ENCODE data around the gene BTBD1.
"Not testable (repeated sequence)": the region's sequence is repeated elsewhere in the genome, so short reads cannot be mapped to it uniquely, and the experiment has no call there.

BTBD1 gene

GRCh38 chr15:83012636-83013035 lies 54.4 kb downstream of the BTBD1 start:
- peaks cover 2% of the 10 kb centered on the region; the same call in 1 of the 2 replicates for H3K4me1 ChIP-seq
- peaks cover 21% of the 10 kb centered on the region for H3K36me3 ChIP-seq
- H3K9me3 ChIP-seq, result no peaks in the 10 kb centered on the region
- no peak for TF ChIP-seq CTCF (IDR thresholded peaks at IDR 0.05; ENCODE audit: low read depth, low read length)
- H3K4me3 ChIP-seq (ENCODE audit: low read depth, low read length), result peak overlapping the region; percentile 72
- no peaks in the 10 kb centered on the region for H3K27me3 ChIP-seq
- no peak for DNase-seq

- Histone ChIP-seq H3K36me3 (peaks cover 19% of the 10 kb centered on the region), H3K4me3 (ENCODE audit: low read depth, low read length) (peak overlapping the region; percentile 72), H3K4me1 (peaks cover 2% of the 10 kb centered on the region; the same call in 1 of the 2 replicates), H3K27me3 (no peaks in the 10 kb centered on the region), H3K9me3 (no peaks in the 10 kb centered on the region)
- DNase-seq, result peak; percentile 16
- no peak for TF ChIP-seq CTCF (IDR thresholded peaks at IDR 0.05; ENCODE audit: low read depth, low read length)
Observed at GRCh38 chr15:83012076-83012426, 55.0 kb downstream of the BTBD1 start.

- TF ChIP-seq CTCF (IDR thresholded peaks at IDR 0.05; ENCODE audit: low read depth, low read length), result peak; percentile 60
- Histone ChIP-seq H3K4me3 (ENCODE audit: low read depth, low read length) (peak within 1 kb of the TSS; percentile 72), H3K9me3 (no peaks in the 10 kb centered on the region), H3K27me3 (no peaks in the 10 kb centered on the region), H3K36me3 (peaks cover 16% of the 10 kb centered on the region), H3K4me1 (peaks cover 2% of the 10 kb centered on the region; the same call in 1 of the 2 replicates)
- peak; percentile 93 for DNase-seq
Observed at GRCh38 chr15:83011271-83012075, 55.6 kb downstream of the BTBD1 start, which contains the start of gene C15orf40. C15orf40 (minus strand) TSS chr15:83011639; CDS start chr15:83011607, 32 bp downstream.

- Histone ChIP-seq H3K36me3 (peaks cover 14% of the 10 kb centered on the region), H3K27me3 (no peaks in the 10 kb centered on the region), H3K4me3 (ENCODE audit: low read depth, low read length) (peak overlapping the region; percentile 72), H3K9me3 (no peaks in the 10 kb centered on the region), H3K4me1 (peaks cover 2% of the 10 kb centered on the region; the same call in 1 of the 2 replicates)
- peak; percentile 96 for TF ChIP-seq CTCF (IDR thresholded peaks at IDR 0.05; ENCODE audit: low read depth, low read length)
- DNase-seq, result peak; percentile 82
Observed at GRCh38 chr15:83010709-83011270, 56.3 kb downstream of the BTBD1 start.

GRCh38 chr15:83000672-83001031 lies 66.4 kb downstream of the BTBD1 start:
- H3K27me3 ChIP-seq, H3K4me1 ChIP-seq, H3K9me3 ChIP-seq, DNase-seq, H3K36me3 ChIP-seq: not testable (repeated sequence)
- H3K4me3 ChIP-seq (ENCODE audit: low read depth, low read length), result peak overlapping the region; percentile 56

GRCh38 chr15:82999905-83000671 lies 67.0 kb downstream of the BTBD1 start:
- peak overlapping the region; percentile 56 for H3K4me3 ChIP-seq (ENCODE audit: low read depth, low read length)
- no peaks in the 10 kb centered on the region for H3K9me3 ChIP-seq
- peak; percentile 28 for DNase-seq
- no peaks in the 10 kb centered on the region; the same call in 1 of the 2 replicates for H3K27me3 ChIP-seq
- peaks cover 4% of the 10 kb centered on the region for H3K36me3 ChIP-seq
- TF ChIP-seq CTCF (IDR thresholded peaks at IDR 0.05; ENCODE audit: low read depth, low read length), result peak; percentile 73
- H3K4me1 ChIP-seq, result no peaks in the 10 kb centered on the region; the same call in 1 of the 2 replicates
